Measurements from ENCODE around the gene SAC3D1. TPM values are rescaled to one million over a fixed set of nuclear protein-coding genes. Genes with fewer than 3 reads are reported as not detected.

SAC3D1 gene
- total RNA-seq, 1 experiment from 2014 or later: 21.7 TPM

GRCh38 chr11:65087827-65088226 is 46.8 kb downstream of the SAC3D1 start:
- no peak for DNase-seq (ENCODE audit: low read depth)

- no peak for DNase-seq (ENCODE audit: low read depth)
Observed at GRCh38 chr11:65089621-65090020, 48.6 kb downstream of the SAC3D1 start.

- DNase-seq (ENCODE audit: low read depth): no peak
Observed at GRCh38 chr11:65090628-65091027, 49.6 kb downstream of the SAC3D1 start.

Other genes starting within 250 kb of the SAC3D1 start
- gene MAP4K2, start 238.0 kb upstream of the SAC3D1 start, total RNA-seq (2014; rRNA removed): 10.8 and 11.3 TPM in 2 replicates
- 19.8 and 25.3 TPM in 2 replicates for gene MEN1, start 230.7 kb upstream of the SAC3D1 start, total RNA-seq (2014; rRNA removed)
- 0.11 TPM in 1 of 2 replicates, not detected in the other for gene CDC42BPG, start 196.6 kb upstream of the SAC3D1 start, total RNA-seq (2014; rRNA removed)
- gene EHD1, start 162.6 kb upstream of the SAC3D1 start, total RNA-seq (2014; rRNA removed): 73.5 and 84.6 TPM in 2 replicates
- 17.7 and 22.9 TPM in 2 replicates for gene ATG2A, start 124.0 kb upstream of the SAC3D1 start, total RNA-seq (2014; rRNA removed)
- gene PPP2R5B, start 116.5 kb upstream of the SAC3D1 start, total RNA-seq (2014; rRNA removed): 19.2 and 27.3 TPM in 2 replicates
- not detected in 2 replicates for gene GPHA2, start 105.3 kb upstream of the SAC3D1 start, total RNA-seq (2014; rRNA removed)
- gene MAJIN, start 69.1 kb upstream of the SAC3D1 start, total RNA-seq (2014; rRNA removed): not detected in 2 replicates
- gene BATF2, start 44.2 kb upstream of the SAC3D1 start, total RNA-seq (2014; rRNA removed): 0.19 and 0.40 TPM in 2 replicates
- 102 and 115 TPM in 2 replicates for gene ARL2, start 27.1 kb upstream of the SAC3D1 start, total RNA-seq (2014; rRNA removed)
- 15.2 and 16.0 TPM in 2 replicates for gene SNX15, start 13.8 kb upstream of the SAC3D1 start, total RNA-seq (2014; rRNA removed)
- gene NAALADL1, start 17.3 kb downstream of the SAC3D1 start, total RNA-seq (2014; rRNA removed): not detected in 2 replicates
- 48.0 and 62.1 TPM in 2 replicates for gene CDCA5, start 42.8 kb downstream of the SAC3D1 start, total RNA-seq (2014; rRNA removed)
- 55.7 and 59.9 TPM in 2 replicates for gene ZFPL1, start 43.0 kb downstream of the SAC3D1 start, total RNA-seq (2014; rRNA removed)
- 111 and 174 TPM in 2 replicates for gene VPS51, start 55.0 kb downstream of the SAC3D1 start, total RNA-seq (2014; rRNA removed)
- 0.96 and 3.3 TPM in 2 replicates for gene TM7SF2, start 70.7 kb downstream of the SAC3D1 start, total RNA-seq (2014; rRNA removed)
- gene ZNHIT2, start 76.5 kb downstream of the SAC3D1 start, total RNA-seq (2014; rRNA removed): 13.7 and 20.9 TPM in 2 replicates
- gene FAU, start 80.9 kb downstream of the SAC3D1 start, total RNA-seq (2014; rRNA removed): 246 and 445 TPM in 2 replicates
- 58.5 and 68.3 TPM in 2 replicates for gene MRPL49, start 81.1 kb downstream of the SAC3D1 start, total RNA-seq (2014; rRNA removed)
- gene SYVN1, start 93.3 kb downstream of the SAC3D1 start, total RNA-seq (2014; rRNA removed): 14.6 and 18.3 TPM in 2 replicates
- not detected in 2 replicates for gene SPDYC, start 129.0 kb downstream of the SAC3D1 start, total RNA-seq (2014; rRNA removed)
- gene CAPN1, start 140.7 kb downstream of the SAC3D1 start, total RNA-seq (2014; rRNA removed): 125 and 141 TPM in 2 replicates
- gene POLA2, start 220.8 kb downstream of the SAC3D1 start, total RNA-seq (2014; rRNA removed): 30.0 and 33.4 TPM in 2 replicates